ENCODE measurements around the gene SYNPO2.
"Not testable (repeated sequence)": the region's sequence is repeated elsewhere in the genome, so short reads cannot be mapped to it uniquely, and the experiment has no call there.

SYNPO2 gene, protein sequence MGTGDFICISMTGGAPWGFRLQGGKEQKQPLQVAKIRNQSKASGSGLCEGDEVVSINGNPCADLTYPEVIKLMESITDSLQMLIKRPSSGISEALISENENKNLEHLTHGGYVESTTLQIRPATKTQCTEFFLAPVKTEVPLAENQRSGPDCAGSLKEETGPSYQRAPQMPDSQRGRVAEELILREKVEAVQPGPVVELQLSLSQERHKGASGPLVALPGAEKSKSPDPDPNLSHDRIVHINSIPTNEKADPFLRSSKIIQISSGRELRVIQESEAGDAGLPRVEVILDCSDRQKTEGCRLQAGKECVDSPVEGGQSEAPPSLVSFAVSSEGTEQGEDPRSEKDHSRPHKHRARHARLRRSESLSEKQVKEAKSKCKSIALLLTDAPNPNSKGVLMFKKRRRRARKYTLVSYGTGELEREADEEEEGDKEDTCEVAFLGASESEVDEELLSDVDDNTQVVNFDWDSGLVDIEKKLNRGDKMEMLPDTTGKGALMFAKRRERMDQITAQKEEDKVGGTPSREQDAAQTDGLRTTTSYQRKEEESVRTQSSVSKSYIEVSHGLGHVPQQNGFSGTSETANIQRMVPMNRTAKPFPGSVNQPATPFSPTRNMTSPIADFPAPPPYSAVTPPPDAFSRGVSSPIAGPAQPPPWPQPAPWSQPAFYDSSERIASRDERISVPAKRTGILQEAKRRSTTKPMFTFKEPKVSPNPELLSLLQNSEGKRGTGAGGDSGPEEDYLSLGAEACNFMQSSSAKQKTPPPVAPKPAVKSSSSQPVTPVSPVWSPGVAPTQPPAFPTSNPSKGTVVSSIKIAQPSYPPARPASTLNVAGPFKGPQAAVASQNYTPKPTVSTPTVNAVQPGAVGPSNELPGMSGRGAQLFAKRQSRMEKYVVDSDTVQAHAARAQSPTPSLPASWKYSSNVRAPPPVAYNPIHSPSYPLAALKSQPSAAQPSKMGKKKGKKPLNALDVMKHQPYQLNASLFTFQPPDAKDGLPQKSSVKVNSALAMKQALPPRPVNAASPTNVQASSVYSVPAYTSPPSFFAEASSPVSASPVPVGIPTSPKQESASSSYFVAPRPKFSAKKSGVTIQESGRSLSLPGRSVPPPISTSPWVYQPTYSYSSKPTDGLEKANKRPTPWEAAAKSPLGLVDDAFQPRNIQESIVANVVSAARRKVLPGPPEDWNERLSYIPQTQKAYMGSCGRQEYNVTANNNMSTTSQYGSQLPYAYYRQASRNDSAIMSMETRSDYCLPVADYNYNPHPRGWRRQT

DNA sequence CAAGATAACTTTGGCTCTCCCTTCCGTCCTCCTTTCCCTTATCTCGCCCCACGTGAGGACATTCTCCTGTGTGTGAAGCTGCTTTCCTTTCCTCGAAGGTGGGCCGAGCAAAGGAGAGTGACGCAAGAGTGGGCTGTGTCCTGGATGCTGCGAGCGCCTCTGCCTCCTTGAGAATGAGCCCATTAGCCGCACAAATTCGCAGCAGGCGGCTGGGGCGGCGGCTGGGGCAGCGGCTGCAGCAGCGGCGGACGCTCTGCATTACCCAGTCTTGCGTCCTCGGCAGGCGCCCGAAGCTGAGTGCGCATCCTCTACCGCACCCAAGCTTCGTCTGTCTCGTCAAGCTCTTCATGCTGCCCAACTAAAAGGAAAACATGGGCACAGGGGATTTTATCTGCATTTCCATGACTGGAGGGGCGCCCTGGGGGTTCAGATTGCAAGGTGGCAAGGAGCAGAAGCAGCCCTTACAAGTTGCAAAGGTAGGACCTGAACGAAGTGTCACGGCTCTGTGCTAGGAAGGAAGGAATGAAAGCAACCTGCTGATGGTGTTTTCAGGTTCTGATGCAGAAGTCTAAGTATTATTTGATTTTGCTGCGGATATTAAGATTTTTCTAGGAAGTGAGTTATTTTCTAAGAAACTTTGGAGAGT lies at the start of gene SYNPO2:
SYNPO2 (plus strand) TSS at position 189 of the 646 bp plus-strand sequence; CDS start at position 372, 183 bp downstream.
- DNase-seq (ENCODE audit: low read depth), result no peak

DNA sequence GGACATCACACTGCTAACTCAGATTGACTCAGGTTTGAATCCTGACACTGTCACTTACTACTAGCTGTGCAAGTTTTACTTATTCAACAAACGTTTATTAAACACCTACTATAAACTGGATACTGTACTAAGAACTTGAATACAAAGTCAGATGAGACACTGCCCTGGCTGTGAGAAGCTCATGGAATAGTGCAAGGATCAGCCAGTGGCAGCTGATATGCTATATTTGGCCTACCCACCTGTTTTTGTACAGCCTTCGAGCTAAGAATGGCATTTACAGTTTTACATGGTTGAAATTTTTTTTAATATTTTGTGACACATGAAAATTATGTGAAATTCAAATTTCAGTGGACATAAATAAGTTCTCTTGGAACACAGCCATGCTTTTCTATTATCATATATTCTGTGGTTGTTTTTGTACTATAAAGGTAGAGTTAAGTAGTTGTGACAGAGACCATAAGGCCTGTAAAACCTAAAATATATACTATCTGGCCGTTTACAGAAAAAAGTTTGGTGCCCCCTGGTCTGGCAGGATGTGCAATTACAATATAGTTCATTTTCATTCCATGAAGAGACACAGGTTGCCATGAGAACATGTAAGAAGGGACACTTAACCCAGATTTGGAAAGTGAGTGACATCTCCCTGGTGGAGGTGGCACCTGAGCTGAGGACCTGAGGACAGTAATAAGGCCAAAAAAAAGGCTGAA lies 49.3 kb upstream of the SYNPO2 start:
- DNase-seq (ENCODE audit: low read depth), result no peak

DNA sequence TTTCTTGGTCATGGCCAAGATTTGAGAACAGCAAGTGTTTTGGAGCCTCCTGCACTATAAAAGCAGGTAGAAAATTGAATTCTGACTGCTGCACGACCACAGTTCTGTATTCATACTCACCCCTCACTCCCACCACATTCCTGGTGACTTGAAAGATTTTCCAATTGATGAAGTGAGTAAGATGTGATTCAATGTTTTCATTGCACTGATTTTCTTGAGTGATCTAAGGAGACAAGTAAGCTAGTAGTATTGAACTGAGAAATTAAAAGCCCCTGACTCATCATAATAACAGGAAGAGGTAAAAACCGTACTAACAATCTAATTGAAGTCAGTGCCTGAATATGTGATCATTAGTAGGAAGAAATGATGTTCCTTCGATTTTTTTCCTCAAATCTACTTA lies 46.6 kb upstream of the SYNPO2 start:
- no peak for DNase-seq (ENCODE audit: low read depth)

DNA sequence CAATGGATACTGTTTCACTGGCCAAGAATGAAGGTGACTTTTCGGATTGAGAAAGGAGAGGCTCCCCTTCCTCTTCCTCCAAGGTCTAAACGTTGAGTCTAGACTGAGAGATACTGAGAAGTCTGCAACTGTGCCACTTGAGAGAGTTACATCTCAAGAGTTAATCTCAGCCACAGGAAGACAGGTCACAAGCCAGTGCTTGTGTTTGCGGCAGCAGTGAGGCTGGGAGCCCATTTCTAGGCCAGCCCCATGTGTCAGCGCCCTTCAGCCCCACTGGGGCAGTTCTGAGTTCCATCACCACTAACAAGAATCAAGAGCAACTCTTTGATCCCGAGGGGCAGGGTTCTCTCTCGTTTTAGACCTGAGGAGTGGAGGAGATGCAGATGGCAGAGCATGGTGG lies 45.4 kb upstream of the SYNPO2 start:
- DNase-seq (ENCODE audit: low read depth), result no peak

DNA sequence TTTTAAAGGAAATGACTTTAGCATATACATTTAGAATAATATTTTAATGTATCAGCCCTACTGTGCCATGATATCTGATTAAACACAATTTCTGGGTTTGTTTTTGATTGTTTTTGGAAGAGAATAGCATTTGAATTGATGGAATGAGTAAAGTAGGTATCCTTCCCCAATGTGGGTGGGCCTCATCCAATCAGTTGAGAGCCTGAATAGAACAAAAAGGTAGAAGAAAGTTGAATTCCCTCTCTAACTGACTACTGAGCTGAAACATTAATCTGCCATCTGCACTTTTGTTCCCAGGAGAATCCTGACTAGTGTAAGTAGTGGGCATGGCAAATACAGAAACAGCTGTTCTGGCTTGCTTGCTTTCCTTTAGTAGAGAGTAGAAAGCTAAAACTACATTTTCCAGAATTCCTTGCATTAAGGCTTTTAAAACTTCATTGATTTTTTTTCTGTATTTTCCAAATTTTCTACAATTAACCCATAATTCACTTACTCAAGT lies 43.1 kb upstream of the SYNPO2 start:
- no peak for DNase-seq (ENCODE audit: low read depth)

DNA sequence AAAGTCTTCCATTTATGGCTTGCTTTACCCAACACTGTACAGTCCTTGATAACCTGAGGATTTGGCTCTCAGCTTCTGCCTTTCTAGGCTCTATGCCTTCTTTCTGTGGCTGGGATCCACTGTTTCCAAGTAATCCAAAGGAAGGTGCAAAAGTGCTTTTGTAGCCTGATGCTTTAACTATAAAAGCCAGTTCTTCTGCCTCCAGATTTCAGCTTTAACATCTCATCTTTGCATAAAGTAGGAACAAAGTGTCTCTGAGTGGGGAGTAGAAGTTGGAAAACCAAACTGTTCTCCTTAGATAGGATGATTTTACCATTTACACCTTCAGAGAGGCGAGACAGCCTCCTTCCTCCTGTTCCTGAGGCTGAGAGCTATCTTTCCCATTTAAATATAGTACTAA lies 41.7 kb upstream of the SYNPO2 start:
- DNase-seq (ENCODE audit: low read depth), result no peak

DNA sequence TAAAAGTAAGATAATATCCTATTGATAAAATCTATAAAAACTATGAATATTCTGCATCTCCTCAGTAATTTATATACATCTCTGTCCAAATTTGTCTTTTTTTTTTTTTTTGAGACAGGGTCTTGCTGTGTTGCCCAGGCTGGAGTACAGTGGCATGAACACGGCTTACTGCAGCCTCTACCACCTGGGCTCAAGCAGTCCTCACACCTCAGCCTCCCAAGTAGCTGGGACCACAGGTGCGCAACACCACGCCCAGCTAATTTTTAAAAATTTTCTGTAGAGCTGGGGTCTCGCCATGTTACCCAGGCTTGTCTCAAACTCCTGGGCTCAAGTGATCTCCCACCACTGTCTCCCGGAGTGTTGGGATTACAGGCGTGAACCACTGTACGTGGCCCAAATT lies 40.4 kb upstream of the SYNPO2 start:
- DNase-seq (ENCODE audit: low read depth), result no peak

DNA sequence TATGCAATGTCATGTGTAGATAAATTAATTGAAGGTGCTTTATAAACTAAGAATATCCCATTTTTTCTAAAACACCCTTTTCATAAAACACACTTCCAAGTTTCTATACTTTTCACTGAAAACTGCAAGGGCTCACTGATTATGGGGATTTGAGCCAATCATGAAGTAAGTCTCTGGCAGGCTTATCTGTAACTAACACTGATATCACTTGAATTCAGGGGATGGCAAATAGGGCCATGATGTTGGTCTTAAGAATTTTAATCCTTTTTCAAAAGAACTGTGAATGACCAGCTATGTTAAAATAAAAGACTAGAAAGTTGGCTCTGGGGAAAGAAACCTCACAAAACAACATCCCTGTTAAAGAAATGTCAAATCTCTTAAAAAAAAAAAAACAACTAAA lies 39.8 kb upstream of the SYNPO2 start:
- no peak for DNase-seq (ENCODE audit: low read depth)

DNA sequence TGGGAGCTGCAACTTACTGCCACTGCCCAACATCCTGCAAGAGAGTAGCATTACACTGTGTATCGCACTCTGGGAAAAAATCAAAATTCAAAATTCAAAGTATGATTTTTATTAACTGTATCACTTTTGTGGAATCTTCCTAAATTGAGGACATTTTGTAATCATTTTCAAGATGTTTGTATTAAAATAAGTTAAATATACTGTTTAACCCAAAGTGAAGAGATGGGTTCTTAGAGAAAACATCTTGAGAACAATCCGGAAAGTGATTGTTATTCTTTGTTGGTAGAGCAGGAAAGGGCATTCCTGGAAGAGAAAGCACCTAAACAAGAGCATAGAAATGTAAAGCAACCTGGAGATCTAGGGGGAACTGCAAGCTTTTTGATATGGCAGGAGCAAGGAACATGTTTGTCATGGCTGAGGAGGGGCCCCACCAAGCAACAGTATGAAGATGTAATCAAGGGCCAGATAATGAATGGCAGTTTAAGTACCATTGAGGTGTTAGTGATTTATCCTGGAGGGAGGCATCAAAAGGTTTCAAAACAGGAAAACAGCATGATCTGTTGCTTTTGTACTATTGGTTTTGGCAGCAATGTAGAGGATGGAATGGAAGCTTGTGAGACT lies 38.7 kb upstream of the SYNPO2 start:
- DNase-seq (ENCODE audit: low read depth), result no peak

DNA sequence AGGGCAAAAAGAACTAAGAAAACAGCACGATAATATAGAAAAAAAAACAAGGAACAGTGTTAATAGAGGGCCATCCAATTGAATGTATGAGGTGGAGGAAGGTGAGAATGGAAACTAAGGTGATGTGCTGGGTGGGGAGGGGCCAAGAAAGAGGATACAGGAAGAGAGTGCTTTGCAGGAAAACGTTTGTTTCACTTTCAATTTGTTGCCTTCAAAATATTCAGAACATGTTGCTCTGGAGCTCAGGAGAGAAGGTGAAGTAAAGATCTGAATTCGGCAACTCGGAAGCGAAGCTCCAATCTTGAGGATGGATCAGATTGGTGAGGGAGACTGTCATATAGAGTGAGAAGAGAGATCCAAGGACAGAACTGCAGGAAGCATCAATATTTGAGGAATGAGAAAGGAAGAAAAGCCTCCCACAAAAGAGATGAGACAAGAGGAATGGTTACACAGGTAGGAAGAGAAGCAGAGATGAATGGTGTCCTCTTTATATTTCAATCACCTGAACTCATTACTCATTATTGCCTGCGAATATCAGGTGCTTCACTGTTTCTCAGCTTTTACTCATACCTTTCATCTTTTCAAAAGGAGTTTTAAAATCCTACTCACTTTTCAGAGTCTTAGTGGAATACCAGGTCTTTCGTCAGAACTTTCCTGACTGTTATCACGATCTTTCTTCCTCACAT lies 38.0 kb upstream of the SYNPO2 start:
- DNase-seq (ENCODE audit: low read depth), result no peak

DNA sequence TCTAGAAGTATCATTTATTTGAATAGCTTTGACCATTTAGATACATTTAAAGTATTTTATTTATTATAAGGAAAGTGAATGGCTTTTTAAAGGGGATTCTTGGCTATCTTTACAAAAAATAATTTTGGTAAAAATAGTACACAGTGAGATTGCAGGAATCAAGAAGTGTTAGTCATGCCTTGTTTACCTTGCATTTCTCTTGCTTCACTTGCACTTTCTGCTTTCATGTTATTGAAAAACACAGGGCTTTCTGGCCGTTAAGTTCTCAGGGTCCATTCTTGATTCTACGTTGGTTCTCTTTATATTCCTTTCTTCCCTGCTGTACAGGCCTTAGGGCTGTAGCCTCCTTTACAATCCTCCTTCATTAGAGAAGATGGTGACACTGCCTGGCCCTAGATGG lies 30.9 kb upstream of the SYNPO2 start:
- no peak for DNase-seq (ENCODE audit: low read depth)

DNA sequence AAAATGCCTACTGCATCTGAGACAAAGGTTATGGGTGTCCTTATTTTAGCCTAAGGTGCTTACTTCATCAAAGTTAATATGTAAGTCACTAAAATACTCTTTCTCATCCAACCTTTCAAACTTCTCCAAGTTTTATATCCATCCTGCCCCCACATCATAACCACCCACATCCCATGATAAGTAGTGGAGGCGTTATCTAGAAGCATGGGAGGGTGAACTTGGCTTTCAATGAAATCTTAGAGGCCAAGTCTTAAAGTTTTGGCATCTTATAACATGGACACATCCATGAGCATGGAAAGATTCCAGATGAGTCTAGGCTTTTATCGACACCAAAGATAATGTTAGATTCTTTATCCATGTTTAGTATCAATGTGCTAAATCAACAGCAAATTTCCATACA lies 29.9 kb upstream of the SYNPO2 start:
- DNase-seq (ENCODE audit: low read depth), result no peak

DNA sequence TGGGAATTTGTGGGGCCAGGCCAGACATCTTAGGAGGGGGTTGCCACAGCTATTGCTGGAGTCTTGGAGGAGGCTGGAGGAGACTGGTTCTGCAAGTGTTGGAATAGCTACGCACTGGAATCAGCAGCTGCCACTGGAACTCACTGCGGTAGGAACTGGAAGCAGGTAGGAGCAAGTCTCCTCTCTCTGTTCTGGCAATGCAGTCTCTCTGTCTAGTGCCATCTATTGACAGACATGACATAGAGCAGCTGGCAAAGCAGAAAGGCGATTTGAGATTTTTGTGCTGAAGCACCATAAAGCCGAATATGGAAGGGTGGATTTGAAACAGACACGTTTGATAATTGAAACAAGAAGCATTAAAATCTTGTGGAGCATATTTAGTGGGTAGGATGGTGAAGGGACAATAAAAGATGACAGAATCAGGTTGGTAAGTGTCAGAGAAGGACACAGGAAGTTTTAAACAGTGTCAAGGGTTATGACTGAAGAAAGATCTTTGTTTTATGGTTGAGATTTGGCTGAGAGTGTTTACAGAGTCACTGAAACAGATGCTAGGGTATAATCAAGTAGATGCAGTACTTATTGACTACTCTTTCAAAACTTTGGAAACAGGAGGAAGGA lies 23.5 kb upstream of the SYNPO2 start:
- DNase-seq (ENCODE audit: low read depth), result no peak

DNA sequence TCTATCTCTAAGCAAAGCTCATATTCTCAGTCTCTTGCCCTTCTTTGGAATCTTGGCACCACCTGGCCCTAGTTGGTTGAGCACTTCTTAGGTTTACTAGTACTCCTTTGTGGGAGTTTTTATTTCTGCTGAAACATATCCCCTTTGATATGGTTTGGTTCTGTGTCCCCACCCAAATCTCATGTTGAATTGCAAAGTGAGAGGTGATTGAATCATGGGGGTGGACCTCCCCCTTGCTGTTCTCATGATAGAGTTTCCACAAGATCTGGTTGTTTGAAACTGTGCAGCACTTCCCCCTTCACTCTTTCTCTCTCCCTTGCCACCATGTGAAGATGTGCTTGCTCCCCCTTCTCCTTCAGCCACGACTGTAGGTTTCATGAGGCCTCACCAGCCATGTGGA lies 22.2 kb upstream of the SYNPO2 start:
- no peak for DNase-seq (ENCODE audit: low read depth)

DNA sequence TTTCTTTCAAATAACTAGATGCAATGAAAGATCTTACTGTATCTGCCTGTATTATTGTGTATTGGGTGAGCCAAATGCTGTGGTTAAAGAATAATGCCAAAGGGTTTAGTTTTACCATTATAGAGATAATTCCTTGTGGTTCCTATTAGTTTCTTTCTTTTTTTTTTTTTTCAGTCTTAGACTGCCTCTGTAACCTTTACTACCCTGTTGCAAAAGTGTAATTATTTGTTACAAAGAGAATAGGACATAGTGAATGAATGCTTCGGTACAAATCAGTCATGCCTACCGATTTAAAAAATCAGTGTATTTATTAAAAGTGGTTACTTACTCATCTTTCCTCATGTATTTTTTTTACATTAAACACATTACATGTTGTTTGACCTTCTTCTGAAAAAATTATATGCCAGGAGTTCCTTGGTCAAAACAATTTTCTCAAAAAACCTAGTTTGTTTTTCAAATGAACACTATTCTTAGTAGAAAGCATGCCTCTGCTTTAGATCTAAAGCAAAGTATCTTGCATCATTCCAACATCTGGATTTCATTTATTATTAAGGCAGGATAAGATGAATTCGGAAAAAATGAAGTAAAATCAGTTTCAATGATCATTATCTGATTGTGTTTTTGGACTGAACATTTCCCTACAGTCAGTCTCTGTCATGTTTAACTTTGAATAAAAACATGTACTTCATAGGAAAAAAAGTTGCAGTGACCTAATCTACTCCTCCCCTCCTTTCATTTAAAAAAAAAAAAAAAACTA lies 21.2 kb upstream of the SYNPO2 start:
- DNase-seq (ENCODE audit: low read depth), result no peak

DNA sequence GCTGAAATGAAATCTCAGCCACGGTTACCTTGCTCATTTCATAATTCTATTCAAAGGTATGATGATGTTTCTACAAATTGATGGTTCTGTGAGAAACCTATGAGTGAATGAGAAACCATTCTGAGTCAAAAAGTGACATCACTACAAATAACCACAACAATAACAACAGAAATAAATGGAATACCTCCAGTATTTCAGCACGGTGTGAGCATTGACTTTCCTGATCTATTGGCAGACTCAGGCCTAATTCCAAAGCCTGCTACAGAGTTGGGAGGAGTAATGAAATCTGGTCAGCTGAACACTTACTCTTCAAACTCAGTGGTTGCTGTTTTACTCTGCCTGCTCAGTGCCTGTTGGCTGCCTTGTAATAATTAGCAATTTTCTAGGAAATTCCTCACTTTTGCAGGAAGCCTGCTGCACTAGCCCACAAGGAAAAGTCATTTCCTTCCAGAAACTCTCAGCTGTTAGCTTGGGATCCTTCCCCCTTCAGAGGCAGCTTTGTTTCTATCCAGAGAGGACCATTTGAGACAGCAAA lies 18.8 kb upstream of the SYNPO2 start:
- no peak for DNase-seq (ENCODE audit: low read depth)

DNA sequence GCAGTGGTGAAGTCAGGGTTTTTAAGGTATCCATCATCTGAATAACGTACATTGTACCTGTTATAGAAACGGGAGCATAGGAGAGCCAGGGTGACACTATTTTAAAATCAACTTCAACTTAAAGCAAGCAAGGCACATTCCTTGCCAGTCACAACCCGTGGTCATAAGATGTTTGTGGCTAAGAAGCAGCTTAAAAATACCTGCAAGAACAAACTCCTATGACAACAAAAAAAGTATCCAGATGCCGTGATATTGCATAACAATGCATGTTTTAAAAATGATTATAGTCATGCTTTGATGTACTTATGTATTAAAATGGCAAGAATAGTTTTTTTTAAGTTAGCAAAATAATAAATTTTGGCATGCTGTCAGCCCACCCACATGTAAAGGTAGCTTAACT lies 16.5 kb upstream of the SYNPO2 start:
- no peak for DNase-seq (ENCODE audit: low read depth)

DNA sequence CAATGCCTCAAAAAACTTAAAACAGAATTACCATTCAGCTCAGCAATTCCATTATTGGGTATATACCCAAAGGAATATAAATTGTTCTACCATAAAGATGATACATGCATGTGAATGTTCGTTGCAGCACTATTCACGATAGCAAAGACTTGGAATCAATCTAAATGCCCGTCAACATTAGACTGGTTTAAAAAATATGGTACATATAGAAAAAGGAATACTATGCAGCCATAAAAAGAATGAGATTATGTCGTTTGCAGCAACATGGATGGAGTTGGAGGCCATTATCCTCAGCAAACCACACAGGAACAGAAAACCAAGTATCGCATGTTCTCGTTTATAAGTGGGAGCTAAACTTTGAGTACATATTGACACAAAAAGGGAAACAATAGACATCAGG lies 10.9 kb upstream of the SYNPO2 start:
- DNase-seq (ENCODE audit: low read depth), result no peak

DNA sequence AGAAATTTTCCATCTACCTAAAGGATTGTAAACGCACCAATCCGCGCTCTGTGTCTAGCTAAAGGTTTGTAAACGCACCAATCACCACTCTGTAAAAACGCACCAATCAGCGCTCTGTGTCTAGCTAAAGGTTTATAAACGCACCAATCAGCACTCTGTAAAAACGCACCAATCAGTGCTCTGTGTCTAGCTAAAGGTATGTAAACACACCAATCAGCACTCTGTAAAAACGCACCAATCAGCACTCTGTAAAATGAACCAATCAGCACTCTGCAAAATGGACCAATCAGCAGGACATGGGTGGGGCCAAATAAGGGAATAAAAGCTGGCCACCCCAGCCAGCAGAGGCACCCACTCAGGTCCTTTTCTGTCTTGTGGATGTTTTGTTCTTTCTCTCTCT lies 10.1 kb upstream of the SYNPO2 start:
- DNase-seq (ENCODE audit: low read depth), result not testable (repeated sequence)
